Hepatocyte (in vitro differentiated cells): ENCODE measurements around the gene PRCP.

Source experiments
- EZH2 ChIP-seq: fragments of 200-600 bp; sonication (generic); IDR thresholded peaks from 2 replicates; pipeline ENCODE4 v1.6.1; 2016; ENCODE audit warnings: antibody characterized with exemption, mild to moderate bottlenecking, borderline replicate concordance
- EZH2phosphoT487 ChIP-seq: fragments of 200-600 bp; sonication (generic); IDR thresholded peaks from one replicate; pipeline ENCODE4 v1.6.1; 2018; ENCODE audit warnings: antibody characterized with exemption, mild to moderate bottlenecking, low read depth, moderate library complexity; ENCODE audit not compliant: unreplicated experiment, severe bottlenecking
- TF ChIP-seq, protein P1 (sequence below): fragments of 200-600 bp; sonication (generic); IDR thresholded peaks from 2 replicates; pipeline ENCODE4 v1.5.1; 2016; ENCODE audit warnings: antibody characterized with exemption, mild to moderate bottlenecking; ENCODE audit not compliant: poor library complexity

DNA sequence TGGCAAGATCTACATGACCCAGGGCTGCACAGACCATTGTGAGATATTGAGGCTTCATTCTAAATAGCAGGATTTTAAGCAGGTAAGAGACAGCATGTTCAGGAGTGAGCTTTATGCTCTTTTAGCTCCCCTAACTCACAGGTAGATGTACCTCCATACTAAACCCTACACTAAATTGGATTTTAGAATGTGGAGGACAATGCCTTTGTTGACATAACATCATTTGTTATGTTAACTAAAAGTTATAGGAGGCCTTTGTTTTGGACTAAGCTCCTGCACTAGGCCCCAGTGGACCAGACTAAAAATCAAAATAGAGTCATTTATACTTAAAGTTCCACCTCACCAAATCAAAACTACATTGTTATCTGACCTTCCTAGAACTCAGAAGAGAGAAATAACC lies 8.1 kb upstream of the PRCP start:
- TF ChIP-seq, protein P1, sequence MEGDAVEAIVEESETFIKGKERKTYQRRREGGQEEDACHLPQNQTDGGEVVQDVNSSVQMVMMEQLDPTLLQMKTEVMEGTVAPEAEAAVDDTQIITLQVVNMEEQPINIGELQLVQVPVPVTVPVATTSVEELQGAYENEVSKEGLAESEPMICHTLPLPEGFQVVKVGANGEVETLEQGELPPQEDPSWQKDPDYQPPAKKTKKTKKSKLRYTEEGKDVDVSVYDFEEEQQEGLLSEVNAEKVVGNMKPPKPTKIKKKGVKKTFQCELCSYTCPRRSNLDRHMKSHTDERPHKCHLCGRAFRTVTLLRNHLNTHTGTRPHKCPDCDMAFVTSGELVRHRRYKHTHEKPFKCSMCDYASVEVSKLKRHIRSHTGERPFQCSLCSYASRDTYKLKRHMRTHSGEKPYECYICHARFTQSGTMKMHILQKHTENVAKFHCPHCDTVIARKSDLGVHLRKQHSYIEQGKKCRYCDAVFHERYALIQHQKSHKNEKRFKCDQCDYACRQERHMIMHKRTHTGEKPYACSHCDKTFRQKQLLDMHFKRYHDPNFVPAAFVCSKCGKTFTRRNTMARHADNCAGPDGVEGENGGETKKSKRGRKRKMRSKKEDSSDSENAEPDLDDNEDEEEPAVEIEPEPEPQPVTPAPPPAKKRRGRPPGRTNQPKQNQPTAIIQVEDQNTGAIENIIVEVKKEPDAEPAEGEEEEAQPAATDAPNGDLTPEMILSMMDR, result no peak
- TF ChIP-seq EZH2phosphoT487, result no peak
- no peak for TF ChIP-seq EZH2
